HG02678 (cell line): ENCODE data around the gene TDRD9.
"Not testable (repeated sequence)": the region's sequence is repeated elsewhere in the genome, so short reads cannot be mapped to it uniquely, and the experiment has no call there.

ENCODE experiments used
- ATAC-seq: cut with Tn5 transposase; IDR thresholded peaks from one replicate; pipeline ENCODE4 v1.9.1; 2021; ENCODE audit warnings: mild to moderate bottlenecking, moderate library complexity; ENCODE audit not compliant: unreplicated experiment

TDRD9 gene

GRCh38 chr14:103921855-103922200 is 6.4 kb upstream of the TDRD9 start:
- not testable (repeated sequence) for ATAC-seq

GRCh38 chr14:103923863-103924262 is 4.4 kb upstream of the TDRD9 start:
- ATAC-seq: no peak

GRCh38 chr14:103925316-103925715 is 2.9 kb upstream of the TDRD9 start:
- ATAC-seq: no peak

- ATAC-seq: no peak
These were observed 690 bp upstream of the TDRD9 start for GRCh38 chr14:103927566-103927965.

GRCh38 chr14:103930051-103930604 is 1.9 kb downstream of the TDRD9 start:
- ATAC-seq: no peak

GRCh38 chr14:103931422-103931821 is 3.2 kb downstream of the TDRD9 start:
- no peak for ATAC-seq

GRCh38 chr14:103932791-103933490 is 4.7 kb downstream of the TDRD9 start:
- ATAC-seq: no peak

- ATAC-seq: no peak
These were observed 6.8 kb downstream of the TDRD9 start for GRCh38 chr14:103935102-103935501.

- ATAC-seq: no peak
These were observed 13.2 kb downstream of the TDRD9 start for GRCh38 chr14:103941462-103941861.

- no peak for ATAC-seq
These were observed 13.9 kb downstream of the TDRD9 start, which contains the start of gene RD3L for GRCh38 chr14:103941973-103942736. RD3L (minus strand) TSS chr14:103942529; CDS start chr14:103941695, 834 bp downstream.

- ATAC-seq: no peak
These were observed 15.4 kb downstream of the TDRD9 start for GRCh38 chr14:103943673-103944072.

- no peak for ATAC-seq
These were observed 18.7 kb downstream of the TDRD9 start for GRCh38 chr14:103946975-103947374.

- no peak for ATAC-seq
These were observed 20.2 kb downstream of the TDRD9 start for GRCh38 chr14:103948442-103948841.

GRCh38 chr14:103949131-103949790 is 21.0 kb downstream of the TDRD9 start:
- ATAC-seq: no peak

GRCh38 chr14:103960457-103961055 is 32.3 kb downstream of the TDRD9 start:
- no peak for ATAC-seq

- ATAC-seq: no peak
These were observed 33.8 kb downstream of the TDRD9 start for GRCh38 chr14:103961928-103962578.

GRCh38 chr14:103966631-103967030 is 38.4 kb downstream of the TDRD9 start:
- no peak for ATAC-seq

GRCh38 chr14:103969961-103970360 is 41.7 kb downstream of the TDRD9 start:
- ATAC-seq: no peak

GRCh38 chr14:103973354-103973753 is 45.1 kb downstream of the TDRD9 start:
- no peak for ATAC-seq

- ATAC-seq: no peak
These were observed 46.3 kb downstream of the TDRD9 start for GRCh38 chr14:103974575-103974974.
